ENCODE measurements around the gene DLL1.

Gene DLL1

GRCh38 chr6:170295510-170296422 is 4.9 kb upstream of the DLL1 start:
- DNase-seq (ENCODE audit: low read depth) = no peak

- DNase-seq (ENCODE audit: low read depth) = no peak
These were observed 4.1 kb upstream of the DLL1 start for GRCh38 chr6:170294813-170295509.

GRCh38 chr6:170294298-170294730 is 3.4 kb upstream of the DLL1 start:
- no peak for DNase-seq (ENCODE audit: low read depth)

- no peak for DNase-seq (ENCODE audit: low read depth)
These were observed 2.7 kb upstream of the DLL1 start for GRCh38 chr6:170293341-170294231.

- no peak for DNase-seq (ENCODE audit: low read depth)
These were observed 1.7 kb upstream of the DLL1 start for GRCh38 chr6:170292407-170293158.

GRCh38 chr6:170292111-170292406 is 1.2 kb upstream of the DLL1 start:
- DNase-seq (ENCODE audit: low read depth) = no peak

- DNase-seq (ENCODE audit: low read depth) = no peak
These were observed 613 bp upstream of the DLL1 start for GRCh38 chr6:170291271-170292110.

- DNase-seq (ENCODE audit: low read depth) = no peak
These were observed 955 bp downstream of the DLL1 start for GRCh38 chr6:170289951-170290295.

GRCh38 chr6:170289180-170289931 is 1.5 kb downstream of the DLL1 start:
- no peak for DNase-seq (ENCODE audit: low read depth)

GRCh38 chr6:170288852-170289179 is 2.1 kb downstream of the DLL1 start:
- no peak for DNase-seq (ENCODE audit: low read depth)

- DNase-seq (ENCODE audit: low read depth) = no peak
These were observed 2.7 kb downstream of the DLL1 start for GRCh38 chr6:170288091-170288631.

- no peak for DNase-seq (ENCODE audit: low read depth)
These were observed 3.5 kb downstream of the DLL1 start for GRCh38 chr6:170287371-170287876.

GRCh38 chr6:170286934-170287265 is 4.0 kb downstream of the DLL1 start:
- no peak for DNase-seq (ENCODE audit: low read depth)

GRCh38 chr6:170286246-170286933 is 4.5 kb downstream of the DLL1 start:
- DNase-seq (ENCODE audit: low read depth) = no peak

GRCh38 chr6:170285482-170285881 is 5.4 kb downstream of the DLL1 start:
- DNase-seq (ENCODE audit: low read depth) = no peak

- DNase-seq (ENCODE audit: low read depth) = no peak
These were observed 5.9 kb downstream of the DLL1 start for GRCh38 chr6:170284866-170285469.

GRCh38 chr6:170284126-170284773 is 6.6 kb downstream of the DLL1 start:
- no peak for DNase-seq (ENCODE audit: low read depth)

Data from stromal cell of bone marrow (primary cell).